LNCAP (cell line): ENCODE results near the gene TMEM131L.

Source experiments
- TF ChIP-seq, protein P1 (sequence below): fragments of 450-650 bp; IDR thresholded peaks from 2 replicates; pipeline ENCODE4 v1.5.1; 2017; ENCODE audit warnings: mild to moderate bottlenecking

TMEM131L gene

DNA sequence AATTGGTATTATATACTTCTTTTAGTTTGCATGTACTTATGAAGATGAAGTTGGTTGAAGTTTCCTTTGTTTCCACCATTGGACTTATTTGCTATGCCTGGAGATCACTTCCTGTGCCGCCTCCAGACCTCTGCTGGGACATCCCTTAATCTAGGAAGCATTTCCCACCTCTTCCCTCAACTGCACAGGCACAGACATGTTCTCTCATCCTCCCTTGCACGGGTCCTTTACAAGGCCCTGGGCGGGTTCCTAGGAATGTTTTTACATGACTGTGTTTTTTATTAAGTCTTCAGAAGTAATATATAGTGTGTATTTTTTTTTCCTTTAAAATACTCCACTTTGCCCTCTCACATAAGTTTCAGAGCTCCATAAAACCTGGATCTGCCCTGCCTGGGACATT, 51.0 kb downstream of the TMEM131L start:
- TF ChIP-seq, protein P1, sequence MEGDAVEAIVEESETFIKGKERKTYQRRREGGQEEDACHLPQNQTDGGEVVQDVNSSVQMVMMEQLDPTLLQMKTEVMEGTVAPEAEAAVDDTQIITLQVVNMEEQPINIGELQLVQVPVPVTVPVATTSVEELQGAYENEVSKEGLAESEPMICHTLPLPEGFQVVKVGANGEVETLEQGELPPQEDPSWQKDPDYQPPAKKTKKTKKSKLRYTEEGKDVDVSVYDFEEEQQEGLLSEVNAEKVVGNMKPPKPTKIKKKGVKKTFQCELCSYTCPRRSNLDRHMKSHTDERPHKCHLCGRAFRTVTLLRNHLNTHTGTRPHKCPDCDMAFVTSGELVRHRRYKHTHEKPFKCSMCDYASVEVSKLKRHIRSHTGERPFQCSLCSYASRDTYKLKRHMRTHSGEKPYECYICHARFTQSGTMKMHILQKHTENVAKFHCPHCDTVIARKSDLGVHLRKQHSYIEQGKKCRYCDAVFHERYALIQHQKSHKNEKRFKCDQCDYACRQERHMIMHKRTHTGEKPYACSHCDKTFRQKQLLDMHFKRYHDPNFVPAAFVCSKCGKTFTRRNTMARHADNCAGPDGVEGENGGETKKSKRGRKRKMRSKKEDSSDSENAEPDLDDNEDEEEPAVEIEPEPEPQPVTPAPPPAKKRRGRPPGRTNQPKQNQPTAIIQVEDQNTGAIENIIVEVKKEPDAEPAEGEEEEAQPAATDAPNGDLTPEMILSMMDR, result no peak

DNA sequence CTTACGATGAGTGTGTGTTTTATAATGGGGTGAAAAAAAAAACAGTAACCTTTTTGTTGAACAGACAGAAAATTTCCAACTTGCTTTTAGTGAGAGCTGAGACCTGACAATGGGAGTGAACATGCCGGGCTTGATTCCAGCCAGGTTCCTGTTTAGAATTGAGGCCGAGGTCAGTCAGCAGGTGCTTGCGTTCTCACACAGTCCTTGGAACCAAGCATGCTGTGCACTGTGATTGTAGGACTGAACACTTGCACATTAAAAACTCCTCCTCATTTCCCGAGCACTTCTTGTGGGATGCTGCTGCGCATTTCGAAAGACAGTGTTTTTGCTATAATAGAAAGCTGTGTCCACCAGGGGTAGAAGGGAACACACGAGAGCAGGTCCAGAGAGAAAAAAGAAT, 51.8 kb downstream of the TMEM131L start:
- TF ChIP-seq, protein P1, result no peak

DNA sequence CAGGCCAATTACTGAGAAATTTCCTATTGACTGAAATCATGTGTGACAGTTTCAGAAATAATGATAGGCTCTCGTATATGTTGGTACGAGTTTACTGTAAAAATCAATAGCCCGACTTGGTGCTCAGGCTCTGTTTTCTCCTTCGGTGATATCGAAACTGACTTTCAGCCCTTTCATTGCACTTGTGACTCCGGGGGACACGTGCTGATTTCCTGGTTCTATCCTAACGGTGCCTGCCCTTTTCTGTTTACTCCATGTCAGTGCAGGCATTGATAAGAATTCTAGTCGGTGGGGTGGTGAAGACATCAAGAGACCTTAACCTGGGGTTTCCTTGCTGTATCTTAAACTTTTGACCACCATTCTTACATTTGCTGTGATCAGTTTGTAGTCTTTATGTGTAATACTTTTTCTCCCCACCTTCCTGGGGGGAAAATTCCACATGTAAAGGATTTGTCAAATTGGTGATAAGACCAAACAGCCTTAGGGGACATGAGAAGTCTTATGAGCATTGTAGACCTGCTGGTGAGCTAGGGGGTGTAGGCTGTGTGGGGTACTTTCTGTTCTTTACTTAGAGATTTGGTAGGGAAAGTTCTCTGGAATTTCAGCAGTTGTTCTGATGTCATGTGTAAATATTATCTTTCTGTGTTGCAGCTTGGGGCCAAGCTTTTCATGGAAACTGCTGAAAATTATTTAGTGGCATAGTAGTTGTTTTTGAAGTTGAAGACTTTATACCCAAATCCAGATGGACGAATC, 52.7 kb downstream of the TMEM131L start:
- TF ChIP-seq, protein P1, result no peak

DNA sequence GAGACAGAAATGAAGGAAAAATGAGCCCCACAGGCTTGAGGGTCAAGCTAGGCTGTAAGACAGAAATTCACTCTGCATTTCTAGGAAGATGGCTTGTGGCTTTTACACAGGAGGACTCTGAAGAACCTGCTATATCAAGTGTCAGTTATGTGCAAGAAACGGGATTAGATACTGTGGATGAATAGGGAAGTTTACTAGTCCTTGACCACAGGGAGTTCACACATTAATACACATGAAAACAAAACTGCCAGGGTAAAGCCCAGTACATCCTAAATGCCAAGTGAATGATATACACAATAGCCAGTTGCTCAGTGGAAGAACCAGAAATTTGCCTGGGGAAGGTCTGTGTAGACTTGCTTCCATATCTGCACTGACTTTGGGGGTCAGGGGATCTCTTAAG, 53.5 kb downstream of the TMEM131L start:
- TF ChIP-seq, protein P1, result no peak

DNA sequence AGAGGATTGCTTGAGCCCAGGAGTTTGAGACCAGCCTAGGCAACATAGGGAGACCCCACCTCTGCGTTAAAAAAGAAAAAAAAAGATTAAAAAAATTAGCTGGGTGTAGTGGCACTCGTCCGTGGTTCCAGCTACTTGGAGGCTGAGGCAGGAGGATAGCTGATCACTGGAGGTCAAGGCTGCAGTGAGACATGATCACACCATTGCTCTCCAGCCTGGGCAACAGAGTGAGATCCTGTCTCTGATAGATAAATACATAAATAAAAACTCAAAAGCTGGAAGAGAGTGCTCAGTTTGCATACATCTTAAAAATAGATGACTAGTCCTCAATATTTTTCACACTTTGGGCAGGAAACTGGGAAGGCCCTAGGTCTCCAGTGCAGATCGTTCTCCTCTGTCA, 54.1 kb downstream of the TMEM131L start:
- TF ChIP-seq, protein P1, result no peak

DNA sequence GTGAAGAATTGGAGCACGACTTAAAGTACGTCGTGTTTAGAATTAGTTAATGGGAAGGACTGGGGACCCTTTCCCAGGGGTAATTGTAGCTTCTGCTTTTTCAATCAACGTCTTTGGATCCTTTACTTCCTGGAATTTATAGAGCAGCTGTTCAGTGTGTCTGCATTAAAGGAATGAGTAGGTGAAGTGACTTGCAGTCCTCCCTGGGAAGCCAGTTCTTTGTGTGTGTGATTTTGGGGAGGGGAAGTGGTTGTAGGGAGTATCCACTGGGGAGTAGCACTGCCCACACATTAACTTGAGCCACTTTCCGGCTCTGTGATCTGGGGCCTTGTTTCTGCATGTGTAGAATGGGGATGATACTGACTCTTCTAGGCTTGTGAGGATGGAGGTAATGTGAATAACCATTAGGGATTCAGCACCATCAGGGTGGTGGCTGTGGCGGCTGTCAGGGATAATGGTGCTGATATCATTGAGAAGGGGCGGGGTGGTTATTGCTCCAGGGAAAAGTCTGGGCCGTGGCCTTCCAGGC, 54.7 kb downstream of the TMEM131L start:
- TF ChIP-seq, protein P1, result no peak

DNA sequence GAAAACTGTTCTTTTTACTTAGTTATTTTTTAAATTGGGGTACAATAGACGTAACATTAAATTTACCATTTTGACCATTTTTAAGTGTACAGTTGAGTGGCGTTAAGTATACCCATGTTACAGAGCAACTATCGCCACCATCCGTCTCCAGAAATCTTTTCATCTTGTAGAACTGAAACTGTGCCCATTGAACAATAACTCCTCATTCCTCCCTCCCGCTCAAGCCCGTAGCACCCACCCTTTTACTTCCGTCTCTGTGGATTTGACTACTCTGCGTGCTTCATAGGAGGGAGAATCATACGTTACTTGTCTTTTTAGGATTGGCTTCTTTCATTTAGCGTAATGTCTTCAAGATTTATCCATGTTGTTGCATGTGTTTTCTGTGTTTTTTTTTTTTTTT, 55.3 kb downstream of the TMEM131L start:
- TF ChIP-seq, protein P1, result no peak
